Activated naive CD4-positive, alpha-beta T cell treated with anti-CD3 and anti-CD28 coated beads, Interleukin-2, amount 50 U/mL, for 72 hours (primary cell): ENCODE data around the gene NOXA1. TPM values are rescaled to one million over a fixed set of nuclear protein-coding genes. Genes with fewer than 3 reads are reported as not detected.
"Not testable (repeated sequence)": the region's sequence is repeated elsewhere in the genome, so short reads cannot be mapped to it uniquely, and the experiment has no call there.

Source experiments
- ATAC-seq, 2 donors: fragments of 150-1000 bp; cut with Tn5 transposase; 2 replicates each; pipeline ENCODE4 v1.10.0; 2021; ENCODE audit warnings: mild to moderate bottlenecking in 2 of 2, moderate library complexity in 2 of 2
- DNase-seq, 2 donors: peaks; one replicate each; pipeline ENCODE4 v3.0.0; 2021 to 2022; ENCODE audit warnings: low spot score in 2 of 2
- H3K27ac Mint-ChIP-seq, 2 donors: one replicate each; pipeline ENCODE4 v1.8.0; 2022; ENCODE audit warnings: mild to moderate bottlenecking in 2 of 2, mixed read lengths in 2 of 2
- H3K36me3 Mint-ChIP-seq, 2 donors: one replicate each; pipeline ENCODE4 v1.8.0; 2022; ENCODE audit warnings: mixed read lengths in 2 of 2
- H3K9me3 Mint-ChIP-seq, 2 donors: one replicate each; pipeline ENCODE4 v1.8.0; 2022; ENCODE audit warnings: mixed read lengths in 2 of 2
- total RNA-seq, 2 donors: library from RNA; stranded (reverse); gene quantifications; one replicate each; pipeline ENCODE4 v1.2.3, GENCODE V29; 2022

The NOXA1 gene
- total RNA-seq, 2 donors from 2014 or later: 1.5 TPM; not detected in 1

- DNase-seq: no peak
- no peak for ATAC-seq
- no peaks in the 10 kb centered on the region for H3K9me3 Mint-ChIP-seq
- no peak overlapping the region for H3K27ac Mint-ChIP-seq
- H3K36me3 Mint-ChIP-seq: no peaks in the 10 kb centered on the region
Observed at GRCh38 chr9:137385061-137385655, 38.0 kb upstream of the NOXA1 start.

GRCh38 chr9:137386507-137387113 is 36.6 kb upstream of the NOXA1 start:
- peak overlapping the region; percentile 44 to 74 for H3K27ac Mint-ChIP-seq
- not testable (repeated sequence) for DNase-seq, ATAC-seq, H3K9me3 Mint-ChIP-seq, H3K36me3 Mint-ChIP-seq

GRCh38 chr9:137387114-137387890 is 35.9 kb upstream of the NOXA1 start:
- Mint-ChIP-seq H3K27ac (peak overlapping the region; percentile 44 to 74), H3K9me3 (no peaks in the 10 kb centered on the region), H3K36me3 (no peaks in the 10 kb centered on the region)
- peak; percentile 58 to 84 for ATAC-seq
- peak in 1 of 2 donors; percentile 49 for DNase-seq

GRCh38 chr9:137387891-137388560 is 35.2 kb upstream of the NOXA1 start:
- peak in 1 of 2 donors; percentile 6 for ATAC-seq
- H3K9me3 Mint-ChIP-seq: no peaks in the 10 kb centered on the region
- DNase-seq: no peak
- H3K36me3 Mint-ChIP-seq: no peaks in the 10 kb centered on the region
- H3K27ac Mint-ChIP-seq: peak overlapping the region in 1 of 2 donors; percentile 60

GRCh38 chr9:137388589-137389427 is 34.4 kb upstream of the NOXA1 start:
- DNase-seq: no peak
- H3K9me3 Mint-ChIP-seq: no peaks in the 10 kb centered on the region
- ATAC-seq: no peak
- H3K36me3 Mint-ChIP-seq: no peaks in the 10 kb centered on the region
- no peak overlapping the region for H3K27ac Mint-ChIP-seq

GRCh38 chr9:137389428-137389746 is 33.8 kb upstream of the NOXA1 start:
- no peaks in the 10 kb centered on the region for H3K36me3 Mint-ChIP-seq
- H3K27ac Mint-ChIP-seq: no peak overlapping the region
- ATAC-seq (no peak), DNase-seq (no peak)
- no peaks in the 10 kb centered on the region for H3K9me3 Mint-ChIP-seq

- no peak for ATAC-seq
- H3K36me3 Mint-ChIP-seq: no peaks in the 10 kb centered on the region
- H3K9me3 Mint-ChIP-seq: no peaks in the 10 kb centered on the region
- DNase-seq: no peak
- no peak overlapping the region for H3K27ac Mint-ChIP-seq
Observed at GRCh38 chr9:137390553-137391410, 32.4 kb upstream of the NOXA1 start.

GRCh38 chr9:137391411-137391754 is 31.8 kb upstream of the NOXA1 start:
- ATAC-seq (no peak), DNase-seq (no peak)
- H3K27ac Mint-ChIP-seq: no peak overlapping the region
- no peaks in the 10 kb centered on the region for H3K9me3 Mint-ChIP-seq
- H3K36me3 Mint-ChIP-seq: no peaks in the 10 kb centered on the region

GRCh38 chr9:137392232-137393007 is 30.8 kb upstream of the NOXA1 start:
- peak overlapping the region in 1 of 2 donors; percentile 32 for H3K27ac Mint-ChIP-seq
- H3K9me3 Mint-ChIP-seq: no peaks in the 10 kb centered on the region
- no peaks in the 10 kb centered on the region for H3K36me3 Mint-ChIP-seq
- DNase-seq (no peak), ATAC-seq (no peak)

GRCh38 chr9:137393176-137394150 is 29.7 kb upstream of the NOXA1 start:
- Mint-ChIP-seq H3K36me3 (no peaks in the 10 kb centered on the region), H3K9me3 (no peaks in the 10 kb centered on the region), H3K27ac (peak overlapping the region in 1 of 2 donors; percentile 32)
- no peak for ATAC-seq
- DNase-seq: no peak

- no peaks in the 10 kb centered on the region for H3K9me3 Mint-ChIP-seq
- no peak overlapping the region for H3K27ac Mint-ChIP-seq
- ATAC-seq (no peak), DNase-seq (no peak)
- peaks cover 0 to 11% of the 10 kb centered on the region in 2 donors for H3K36me3 Mint-ChIP-seq
Observed at GRCh38 chr9:137394866-137395665, 28.1 kb upstream of the NOXA1 start.

- no peak for ATAC-seq
- Mint-ChIP-seq H3K9me3 (no peaks in the 10 kb centered on the region), H3K36me3 (peaks cover 0 to 16% of the 10 kb centered on the region in 2 donors), H3K27ac (no peak overlapping the region)
- DNase-seq: no peak
Observed at GRCh38 chr9:137395666-137396010, 27.6 kb upstream of the NOXA1 start.

GRCh38 chr9:137396227-137396626 is 27.0 kb upstream of the NOXA1 start:
- peaks cover 0 to 16% of the 10 kb centered on the region in 2 donors for H3K36me3 Mint-ChIP-seq
- H3K9me3 Mint-ChIP-seq: no peaks in the 10 kb centered on the region
- no peak overlapping the region for H3K27ac Mint-ChIP-seq
- ATAC-seq (no peak), DNase-seq (no peak)
